ENCODE results near the gene MSTO1. TPM values are rescaled to one million over a fixed set of nuclear protein-coding genes. Genes with fewer than 3 reads are reported as not detected.
"Not testable (repeated sequence)": the region's sequence is repeated elsewhere in the genome, so short reads cannot be mapped to it uniquely, and the experiment has no call there.

Gene MSTO1
- total RNA-seq, 4 donors from 2014 or later: 5.7 to 13.4 (median 11.2) TPM

- H3K27me3 ChIP-seq: no peaks in the 10 kb centered on the region
- no peak for TF ChIP-seq POLR2A (IDR thresholded peaks at IDR 0.05; ENCODE audit: low read depth)
- H3K4me3 ChIP-seq: no peak overlapping the region
- DNase-seq (ENCODE audit: extremely low spot score): no peak
- intact Hi-C loops (cut with DNase I): no loop called here
- peaks cover 0 to 4% (median under 1%) of the 10 kb centered on the region in 4 donors for H3K4me1 ChIP-seq
- 89% methylated on average over 4 of the region's 4 CpGs for WGBS
- no peaks in the 10 kb centered on the region for H3K9me3 ChIP-seq
- H3K36me3 ChIP-seq: peaks cover 0 to 18% (median 2%) of the 10 kb centered on the region in 4 donors
- no peak overlapping the region for H3K27ac ChIP-seq (replicated peaks in 1 of 4)
These were observed 39.4 kb upstream of the MSTO1 start for GRCh38 chr1:155570593-155570990.

GRCh38 chr1:155574077-155574476, 35.9 kb upstream of the MSTO1 start:
- 93% methylated on average over 3 of the region's 3 CpGs for WGBS

DNA sequence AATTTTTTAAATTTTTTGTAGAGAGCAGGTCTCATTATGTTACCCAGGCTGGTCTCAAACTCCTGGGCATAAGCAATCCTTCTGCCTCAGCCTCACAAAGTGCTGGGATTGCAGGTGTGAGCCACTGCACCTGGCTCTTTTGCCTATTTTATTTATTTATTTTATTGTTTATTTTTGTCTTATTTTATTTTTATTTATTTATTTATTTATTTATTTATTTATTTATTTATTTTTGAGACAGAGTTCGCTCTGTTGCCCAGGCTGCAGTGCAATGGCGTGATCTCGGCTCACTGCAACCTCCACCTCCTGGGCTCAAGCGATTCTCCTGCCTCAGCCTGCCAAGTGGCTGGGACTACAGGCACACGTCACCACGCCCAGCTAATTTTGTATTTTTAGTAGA, 34.4 kb upstream of the MSTO1 start:
- WGBS: 99% methylated on average over 6 of the region's 6 CpGs
- H3K27me3 ChIP-seq; H3K36me3 ChIP-seq; H3K9me3 ChIP-seq; H3K27ac ChIP-seq (replicated peaks in 1 of 4); H3K4me3 ChIP-seq; DNase-seq (ENCODE audit: extremely low spot score); H3K4me1 ChIP-seq; intact Hi-C loops (cut with DNase I): not testable (repeated sequence)

More at GRCh38 chr1:155574077-155574476, 35.9 kb upstream of the MSTO1 start:
- H3K4me1 ChIP-seq: peaks cover 0 to 4% (median 0%) of the 10 kb centered on the region in 4 donors
- peaks cover 0 to 9% (median 2%) of the 10 kb centered on the region in 4 donors for H3K36me3 ChIP-seq
- H3K4me3 ChIP-seq: no peak overlapping the region
- intact Hi-C loops (cut with DNase I): no loop called here
- TF ChIP-seq EP300 (IDR thresholded peaks at IDR 0.05) (no peak), CTCF (IDR thresholded peaks at IDR 0.05) (no peak), POLR2AphosphoS5 (IDR thresholded peaks at IDR 0.05) (no peak), POLR2A (IDR thresholded peaks at IDR 0.05; ENCODE audit: low read depth) (no peak)
- no peak for DNase-seq (ENCODE audit: extremely low spot score)
- H3K27me3 ChIP-seq: no peaks in the 10 kb centered on the region
- no peaks in the 10 kb centered on the region for H3K9me3 ChIP-seq
- no peak overlapping the region for H3K27ac ChIP-seq (replicated peaks in 1 of 4)

GRCh38 chr1:155583846-155584245, 26.2 kb upstream of the MSTO1 start:
- H3K27ac ChIP-seq (replicated peaks in 1 of 4); H3K9me3 ChIP-seq; H3K4me3 ChIP-seq; H3K4me1 ChIP-seq; H3K36me3 ChIP-seq; intact Hi-C loops (cut with DNase I); DNase-seq (ENCODE audit: extremely low spot score); H3K27me3 ChIP-seq: not testable (repeated sequence)
- WGBS: 95% methylated on average over 6 of the region's 6 CpGs

GRCh38 chr1:155589282-155589681, 20.7 kb upstream of the MSTO1 start:
- H3K4me1 ChIP-seq; H3K9me3 ChIP-seq; H3K4me3 ChIP-seq; H3K27me3 ChIP-seq; intact Hi-C loops (cut with DNase I); DNase-seq (ENCODE audit: extremely low spot score); H3K27ac ChIP-seq (replicated peaks in 1 of 4); H3K36me3 ChIP-seq: not testable (repeated sequence)
- 86% methylated on average over 3 of the region's 3 CpGs for WGBS

GRCh38 chr1:155590516-155591247, 19.3 kb upstream of the MSTO1 start:
- not testable (repeated sequence) for H3K36me3 ChIP-seq; DNase-seq (ENCODE audit: extremely low spot score); H3K4me1 ChIP-seq; H3K27me3 ChIP-seq; H3K9me3 ChIP-seq; H3K4me3 ChIP-seq; H3K27ac ChIP-seq (replicated peaks in 1 of 4)
- intact Hi-C loops (cut with DNase I): loop anchor here (5.0 kb wide), 2 partner anchors 313 to 413 kb away; partner anchors contain the start of gene HCN3
- 94% methylated on average over 14 of the region's 20 CpGs for WGBS

GRCh38 chr1:155591770-155592169, 18.2 kb upstream of the MSTO1 start:
- intact Hi-C loops (cut with DNase I): loop anchor here (2.0 to 5.0 kb wide), 3 partner anchors 314 to 414 kb away; partner anchors contain the start of gene HCN3
- Histone ChIP-seq H3K36me3 (no peaks in the 10 kb centered on the region), H3K27ac (replicated peaks in 1 of 4) (no peak overlapping the region), H3K4me3 (no peak overlapping the region), H3K4me1 (peaks cover 0 to 5% (median 5%) of the 10 kb centered on the region in 4 donors), H3K27me3 (no peaks in the 10 kb centered on the region), H3K9me3 (no peaks in the 10 kb centered on the region)
- 38% methylated on average over 6 of the region's 6 CpGs for WGBS
- DNase-seq (ENCODE audit: extremely low spot score): no peak
- TF ChIP-seq POLR2A (IDR thresholded peaks at IDR 0.05; ENCODE audit: low read depth) (no peak), CTCF (IDR thresholded peaks at IDR 0.05) (peak; percentile 53 to 57 (median 54)), EP300 (IDR thresholded peaks at IDR 0.05) (no peak), POLR2AphosphoS5 (IDR thresholded peaks at IDR 0.05) (no peak)

DNA sequence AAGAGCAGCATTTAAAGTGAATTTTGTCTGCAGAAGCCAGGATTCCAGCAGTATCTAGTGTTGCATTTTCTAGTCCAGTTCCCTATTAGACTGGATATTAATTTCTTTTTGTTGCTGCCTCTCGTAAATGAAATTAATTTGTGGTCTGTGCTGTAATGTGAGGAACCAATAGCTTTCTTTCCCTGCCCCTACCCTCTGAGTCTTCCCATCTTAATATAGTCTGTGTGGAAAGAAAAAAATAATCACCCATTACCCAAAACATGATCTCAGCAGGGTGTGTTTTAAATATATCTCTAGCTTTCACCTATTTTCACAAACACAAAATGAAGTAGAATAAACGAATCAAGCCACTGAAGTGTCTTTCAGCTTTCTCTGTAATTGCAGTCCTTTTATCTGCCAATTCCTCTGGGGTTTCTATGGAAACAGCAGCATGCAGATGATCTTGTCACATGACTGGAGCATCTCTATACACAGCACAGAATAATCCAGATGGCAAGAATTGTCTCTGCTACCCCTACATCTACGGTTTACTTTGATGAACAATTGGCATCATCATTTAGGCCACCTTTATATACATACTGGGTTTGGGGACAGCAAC, 14.0 kb upstream of the MSTO1 start:
- H3K9me3 ChIP-seq; intact Hi-C loops (cut with DNase I); DNase-seq (ENCODE audit: extremely low spot score); H3K4me3 ChIP-seq; H3K27me3 ChIP-seq; H3K27ac ChIP-seq (replicated peaks in 1 of 4); H3K36me3 ChIP-seq: not testable (repeated sequence)
- H3K4me1 ChIP-seq: peaks cover 0 to 16% (median 13%) of the 10 kb centered on the region in 4 donors
- 71% methylated on average over 3 of the region's 3 CpGs for WGBS

All from esophagus muscularis mucosa (tissue), 4 donors.